GM10248 (cell line): ENCODE data around the gene ZNF350.

Experiments
- CTCF ChIA-PET: fragments of 300-600 bp; sonication (Branson Sonifier 250); formaldehyde crosslinking; extraction: SDS; loops from one replicate; lab custom pipeline; 2021; ENCODE audit warnings: antibody characterized with exemption; lab: Yijun Ruan, JAX
- POLR2A ChIA-PET: fragments of 350-650 bp; sonication (Branson Sonifier 250); formaldehyde crosslinking; extraction: SDS; loops from one replicate; lab custom pipeline; 2020; ENCODE audit warnings: antibody characterized with exemption; lab: Yijun Ruan, JAX
- DNase-seq: peaks from one replicate; pipeline ENCODE4 v3.0.0; 2012; ENCODE audit errors: extremely low spot score
- CTCF ChIP-seq: IDR thresholded peaks from 2 replicates; pipeline ENCODE4 v1.5.1; 2012; ENCODE audit warnings: mild to moderate bottlenecking, low read depth; ENCODE audit errors: extremely low read depth, missing control alignments, control extremely low read depth

Gene ZNF350

GRCh38 chr19:51926426-51926783 lies 60.2 kb downstream of the ZNF350 start:
- TF ChIP-seq CTCF, result no peak
- DNase-seq, result no peak
- ChIA-PET CTCF (no interaction called here), POLR2A (no interaction called here)

- DNase-seq, result no peak
- TF ChIP-seq CTCF, result no peak
- POLR2A ChIA-PET, result no interaction called here
- CTCF ChIA-PET, result no interaction called here
Measured at GRCh38 chr19:51921949-51922348, 64.7 kb downstream of the ZNF350 start.

DNA sequence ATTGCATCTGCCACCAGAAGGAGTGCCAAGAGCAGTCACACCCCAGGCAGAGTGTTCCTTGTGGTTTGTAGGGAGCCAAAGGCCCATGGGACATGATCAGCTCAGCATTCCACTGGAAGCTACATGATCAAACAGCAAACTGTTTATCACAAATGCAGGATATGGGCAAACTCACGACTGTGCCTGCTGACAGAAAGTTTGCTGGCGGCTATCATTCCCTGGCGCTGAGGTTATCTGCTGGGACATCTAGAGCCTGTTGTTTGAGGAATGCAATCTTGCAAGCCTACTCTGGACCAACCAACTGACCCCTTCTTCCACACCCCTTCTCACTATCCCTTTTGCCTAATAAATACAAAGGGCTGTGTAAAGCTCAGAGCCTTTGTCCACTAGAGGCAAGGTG lies 67.0 kb downstream of the ZNF350 start:
- ChIA-PET POLR2A (no interaction called here), CTCF (no interaction called here)
- no peak for DNase-seq
- TF ChIP-seq CTCF, result no peak

- no peak for TF ChIP-seq CTCF
- DNase-seq, result no peak
- POLR2A ChIA-PET, result no interaction called here
- CTCF ChIA-PET, result interaction anchor here (1.5 kb wide), 1 partner anchor 24 kb away, joined by 3 read pairs; no protein-coding TSS in a partner anchor
Measured at GRCh38 chr19:51916167-51916566, 70.5 kb downstream of the ZNF350 start.

- CTCF ChIA-PET, result interaction anchor here (1.5 kb wide), 1 partner anchor 25 kb away, joined by 3 read pairs; no protein-coding TSS in a partner anchor
- no peak for TF ChIP-seq CTCF
- POLR2A ChIA-PET, result no interaction called here
- no peak for DNase-seq
Measured at GRCh38 chr19:51915324-51915867, 71.2 kb downstream of the ZNF350 start.
